GM19023 (cell line): ENCODE data around the gene DHTKD1.
"Not testable (repeated sequence)": the region's sequence is repeated elsewhere in the genome, so short reads cannot be mapped to it uniquely, and the experiment has no call there.

Experiments
- ATAC-seq: cut with Tn5 transposase; IDR thresholded peaks from one replicate; pipeline ENCODE4 v1.9.1; 2021; ENCODE audit warnings: mild to moderate bottlenecking, moderate library complexity; ENCODE audit not compliant: unreplicated experiment

DHTKD1 gene

GRCh38 chr10:12063483-12063818 is 5.3 kb upstream of the DHTKD1 start:
- no peak for ATAC-seq

- ATAC-seq, result no peak
Observed at GRCh38 chr10:12067336-12067735, 1.4 kb upstream of the DHTKD1 start.

- ATAC-seq, result not testable (repeated sequence)
Observed at GRCh38 chr10:12071441-12071840, 2.7 kb downstream of the DHTKD1 start.

- no peak for ATAC-seq
Observed at GRCh38 chr10:12073526-12073925, 4.8 kb downstream of the DHTKD1 start.

- no peak for ATAC-seq
Observed at GRCh38 chr10:12077580-12078180, 8.9 kb downstream of the DHTKD1 start.

GRCh38 chr10:12081470-12081869 is 12.7 kb downstream of the DHTKD1 start:
- ATAC-seq, result no peak

- no peak for ATAC-seq
Observed at GRCh38 chr10:12081879-12082557, 13.3 kb downstream of the DHTKD1 start.

- ATAC-seq, result no peak
Observed at GRCh38 chr10:12088919-12089318, 20.2 kb downstream of the DHTKD1 start.

GRCh38 chr10:12091421-12091820 is 22.7 kb downstream of the DHTKD1 start:
- ATAC-seq, result no peak

GRCh38 chr10:12097361-12097760 is 28.6 kb downstream of the DHTKD1 start:
- ATAC-seq, result not testable (repeated sequence)

- ATAC-seq, result no peak
Observed at GRCh38 chr10:12097791-12098190, 29.0 kb downstream of the DHTKD1 start.

GRCh38 chr10:12098966-12099365 is 30.2 kb downstream of the DHTKD1 start:
- no peak for ATAC-seq

- no peak for ATAC-seq
Observed at GRCh38 chr10:12103802-12104201, 35.0 kb downstream of the DHTKD1 start.

GRCh38 chr10:12107781-12108180 is 39.0 kb downstream of the DHTKD1 start:
- ATAC-seq, result no peak

- no peak for ATAC-seq
Observed at GRCh38 chr10:12109286-12109685, 40.5 kb downstream of the DHTKD1 start.

GRCh38 chr10:12111528-12111927 is 42.8 kb downstream of the DHTKD1 start:
- ATAC-seq, result no peak

GRCh38 chr10:12113627-12114026 is 44.9 kb downstream of the DHTKD1 start:
- no peak for ATAC-seq

- ATAC-seq, result no peak
Observed at GRCh38 chr10:12121673-12122072, 52.9 kb downstream of the DHTKD1 start.

- ATAC-seq, result peak; percentile 90
Observed at GRCh38 chr10:12129222-12130111, 60.7 kb downstream of the DHTKD1 start, which contains the start of gene SEC61A2. Gene SEC61A2 (plus strand): TSS chr10:12129677. CDS start chr10:12129788, 111 bp downstream.

- peak; percentile 33 for ATAC-seq
Observed at GRCh38 chr10:12130237-12130872, 61.6 kb downstream of the DHTKD1 start.

GRCh38 chr10:12135631-12136030 is 66.9 kb downstream of the DHTKD1 start:
- ATAC-seq, result no peak
